Measurements from ENCODE around the gene ZNHIT1.

DNA sequence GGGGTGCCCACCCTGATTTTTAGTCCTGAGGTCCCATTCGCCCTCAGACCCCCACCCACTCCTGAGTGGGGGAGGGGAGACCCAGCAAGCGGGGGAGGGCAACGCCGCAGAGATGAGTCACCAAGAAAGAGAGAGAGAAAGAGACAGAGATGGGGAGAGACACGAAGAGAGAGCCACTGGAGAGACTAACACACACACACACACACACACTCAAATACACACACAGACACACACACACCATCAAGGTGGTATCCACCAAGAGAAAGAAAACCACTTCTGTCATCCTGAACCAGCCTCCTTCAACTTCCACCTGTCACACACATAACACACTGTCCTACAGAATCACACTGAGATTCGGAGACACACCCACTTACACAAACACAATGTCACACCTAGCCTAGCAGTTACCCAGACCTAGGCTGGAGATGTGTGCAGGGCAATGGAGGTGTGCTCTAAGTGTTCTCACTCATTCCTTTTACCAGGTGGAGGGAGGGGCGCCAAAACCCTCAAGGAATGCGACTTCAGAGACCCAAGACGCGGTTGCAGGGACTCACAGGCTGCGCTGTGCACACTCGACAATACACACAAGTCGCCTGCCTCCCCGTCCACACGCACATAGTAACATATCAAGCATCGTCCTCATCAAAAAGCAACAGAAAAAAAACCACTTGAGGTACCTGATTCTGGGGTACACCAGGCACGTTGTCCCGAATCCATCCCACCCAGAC lies 48.7 kb upstream of the ZNHIT1 start:
- TF ChIP-seq MAX (IDR thresholded peaks at IDR 0.05) (no peak), POLR2A (IDR thresholded peaks at IDR 0.05; ENCODE audit: low read length) (no peak), CTCF (IDR thresholded peaks at IDR 0.05) (no peak), KDM1A (IDR thresholded peaks at IDR 0.05; ENCODE audit: low read depth) (no peak), USF2 (IDR thresholded peaks at IDR 0.05) (no peak), JUN (IDR thresholded peaks at IDR 0.05) (no peak), REST (IDR thresholded peaks at IDR 0.05) (no peak), KDM5A (IDR thresholded peaks at IDR 0.05) (no peak), EP300 (IDR thresholded peaks at IDR 0.05) (no peak), HEYL (CRISPR knock-in tag; IDR thresholded peaks at IDR 0.05) (no peak), MAZ (IDR thresholded peaks at IDR 0.05; ENCODE audit: borderline replicate concordance, low read depth, low read length) (no peak), ZSCAN20 (CRISPR knock-in tag; IDR thresholded peaks at IDR 0.05) (no peak), RCOR1 (IDR thresholded peaks at IDR 0.05; ENCODE audit: low read depth, low read length) (no peak), NFE2L2 (conservative IDR thresholded peaks at IDR 0.05; ENCODE audit: low read length) (no peak)
